GM12892 (cell line): ENCODE data around the gene SP8.

Source experiments
- POLR2A ChIP-seq: IDR thresholded peaks from 2 replicates; pipeline ENCODE4 v1.6.1; 2011; ENCODE audit warnings: low read depth, low read length, control low read depth
- POLR2AphosphoS5 ChIP-seq: IDR thresholded peaks from 2 replicates; pipeline ENCODE4 v1.6.1; 2011; ENCODE audit warnings: low read depth, low read length, control low read depth
- TAF1 ChIP-seq: IDR thresholded peaks from 2 replicates; pipeline ENCODE4 v1.6.1; 2011; ENCODE audit warnings: low read depth, mild to moderate bottlenecking, control low read depth, low read length, borderline replicate concordance

DNA sequence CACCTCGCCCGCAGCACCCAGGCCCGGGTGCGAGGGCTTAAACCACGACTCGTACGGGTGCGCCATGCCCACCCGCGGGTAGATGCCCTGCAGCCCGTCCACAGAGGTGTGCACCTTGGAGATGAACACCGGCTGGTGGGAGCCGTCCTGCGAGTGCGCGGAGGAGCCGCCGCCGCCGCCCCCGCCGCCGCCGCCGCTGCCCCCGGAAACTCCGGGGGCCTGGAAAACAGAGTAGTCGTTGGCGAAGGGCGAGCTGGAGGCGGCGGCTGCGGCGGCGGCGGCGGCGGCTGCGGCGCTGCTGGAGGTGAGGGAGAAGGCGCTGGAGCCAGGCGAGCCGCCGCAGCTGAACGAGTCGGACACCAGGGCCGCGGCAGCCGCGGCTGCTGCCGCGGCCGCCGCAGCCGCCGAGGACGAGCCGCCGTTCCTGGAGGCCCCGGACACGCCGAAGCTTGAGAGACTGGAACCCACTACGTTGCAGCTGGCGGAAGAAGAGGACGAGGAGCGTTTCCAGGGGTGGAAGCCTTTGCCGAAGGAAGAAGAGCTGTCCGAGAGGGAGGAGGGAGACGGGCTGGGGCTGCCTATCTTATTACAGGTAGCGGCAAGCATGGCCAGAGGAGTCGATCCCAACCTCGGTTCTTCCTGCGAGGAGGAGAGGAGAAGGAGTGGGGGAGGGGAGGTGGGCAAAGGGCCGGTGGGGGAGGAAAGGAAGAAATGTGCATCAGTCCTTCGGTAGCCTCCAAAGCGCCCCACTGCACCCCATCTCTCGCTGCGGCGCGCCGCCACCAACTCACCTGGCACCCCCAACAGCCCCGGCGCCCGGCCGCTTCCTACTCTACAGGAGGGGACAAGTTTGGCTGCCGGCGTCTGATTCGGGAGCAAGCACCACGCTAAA, 1.3 kb downstream of the SP8 start:
- TF ChIP-seq POLR2A (no peak), POLR2AphosphoS5 (no peak), TAF1 (no peak)
